Measurements from ENCODE around the gene TLCD3B.

GRCh38 chr16:30060836-30061554 lies 29.9 kb upstream of the TLCD3B start:
- no peak for TF ChIP-seq CTCF (IDR thresholded peaks at IDR 0.05)
- no peak for TF ChIP-seq EP300 (IDR thresholded peaks at IDR 0.05)
- no peak for TF ChIP-seq POLR2A (IDR thresholded peaks at IDR 0.05)
